MM.1S (cell line): ENCODE measurements around the gene KRTAP12-4.

ENCODE experiments used
- CTCF ChIP-seq: fragments of 300-600 bp; sonication (generic); IDR thresholded peaks from 2 replicates; pipeline ENCODE4 v1.5.1; 2016; ENCODE audit warnings: antibody characterized with exemption, low read length, mixed read lengths
- EZH2 ChIP-seq: fragments of 300-600 bp; sonication (generic); optimal IDR thresholded peaks from 2 replicates; pipeline ENCODE3; 2017; ENCODE audit warnings: low read depth, mild to moderate bottlenecking, antibody characterized with exemption, low read length, mixed read lengths

GRCh38 chr21:44700101-44701022, 45.9 kb upstream of the KRTAP12-4 start:
- TF ChIP-seq CTCF (no peak), EZH2 (no peak)
